Measurements from ENCODE around the gene TMC6. TPM values are rescaled to one million over a fixed set of nuclear protein-coding genes. Genes with fewer than 3 reads are reported as not detected.

TMC6 gene
- total RNA-seq, 1 experiment from 2014 or later, result 97.7 TPM

- H2AFZ ChIP-seq, result no peak overlapping the region
- ChIA-PET CTCF (no interaction called here), POLR2A (ENCODE audit: unreplicated experiment) (no interaction called here)
- H3K36me3 ChIP-seq (ENCODE audit: low read depth), result no peaks in the 10 kb centered on the region
- H3K4me1 ChIP-seq (replicated peaks; ENCODE audit: insufficient read depth), result no peaks in the 10 kb centered on the region
- intact Hi-C loops (cut with micrococcal nuclease; ENCODE audit: unreplicated experiment), result no loop called here
- H3F3A ChIP-seq (ENCODE audit: insufficient read depth, low read depth), result no peaks in the 10 kb centered on the region
- no peaks in the 10 kb centered on the region for H3K79me2 ChIP-seq (ENCODE audit: low read depth)
- H3K27me3 ChIP-seq (ENCODE audit: insufficient read depth, low read depth), result no peaks in the 10 kb centered on the region
- no peaks in the 10 kb centered on the region for H3K9me2 ChIP-seq (ENCODE audit: insufficient read depth)
- H3K4me2 ChIP-seq, result no peak overlapping the region
- TF ChIP-seq CTCF (conservative IDR thresholded peaks at IDR 0.05) (no peak), EZH2 (IDR thresholded peaks at IDR 0.05; ENCODE audit: low read depth) (no peak)
- no peak for DNase-seq
- BruUV-seq (replicated peaks), result no TSS peak
- no peaks in the 10 kb centered on the region for H4K20me1 ChIP-seq (ENCODE audit: insufficient read depth)
- H3K9me3 ChIP-seq (ENCODE audit: insufficient read depth, low read depth), result no peaks in the 10 kb centered on the region
- no peak overlapping the region for H3K27ac ChIP-seq
- no peak overlapping the region for H3K4me3 ChIP-seq
Observed at GRCh38 chr17:78101542-78101941, 27.0 kb downstream of the TMC6 start.

- TF ChIP-seq CTCF (conservative IDR thresholded peaks at IDR 0.05) (no peak), EZH2 (IDR thresholded peaks at IDR 0.05; ENCODE audit: low read depth) (no peak)
- Histone ChIP-seq H4K20me1 (ENCODE audit: insufficient read depth) (no peaks in the 10 kb centered on the region), H3K36me3 (ENCODE audit: low read depth) (no peaks in the 10 kb centered on the region), H3K79me2 (ENCODE audit: low read depth) (no peaks in the 10 kb centered on the region), H3F3A (ENCODE audit: insufficient read depth, low read depth) (no peaks in the 10 kb centered on the region), H3K27ac (no peak overlapping the region), H3K4me1 (replicated peaks; ENCODE audit: insufficient read depth) (no peaks in the 10 kb centered on the region), H3K4me3 (no peak overlapping the region), H3K4me2 (no peak overlapping the region), H3K9me3 (ENCODE audit: insufficient read depth, low read depth) (no peaks in the 10 kb centered on the region), H3K9me2 (ENCODE audit: insufficient read depth) (no peaks in the 10 kb centered on the region), H2AFZ (no peak overlapping the region), H3K27me3 (ENCODE audit: insufficient read depth, low read depth) (no peaks in the 10 kb centered on the region)
- POLR2A ChIA-PET (ENCODE audit: unreplicated experiment), result no interaction called here
- DNase-seq, result no peak
- CTCF ChIA-PET, result no interaction called here
- intact Hi-C loops (cut with micrococcal nuclease; ENCODE audit: unreplicated experiment), result no loop called here
- BruUV-seq (replicated peaks), result no TSS peak
Observed at GRCh38 chr17:78101112-78101511, 27.4 kb downstream of the TMC6 start.

- no peak overlapping the region for H3K27ac ChIP-seq
- DNase-seq, result no peak
- TF ChIP-seq CTCF (conservative IDR thresholded peaks at IDR 0.05), result no peak
- TF ChIP-seq EZH2 (IDR thresholded peaks at IDR 0.05; ENCODE audit: low read depth), result no peak
- H3K27me3 ChIP-seq (ENCODE audit: insufficient read depth, low read depth), result no peaks in the 10 kb centered on the region
- no peaks in the 10 kb centered on the region for H3K36me3 ChIP-seq (ENCODE audit: low read depth)
- H3K4me3 ChIP-seq, result no peak overlapping the region
- no peaks in the 10 kb centered on the region for H3K79me2 ChIP-seq (ENCODE audit: low read depth)
- H3K4me1 ChIP-seq (replicated peaks; ENCODE audit: insufficient read depth), result no peaks in the 10 kb centered on the region
- H3F3A ChIP-seq (ENCODE audit: insufficient read depth, low read depth), result no peaks in the 10 kb centered on the region
- intact Hi-C loops (cut with micrococcal nuclease; ENCODE audit: unreplicated experiment), result no loop called here
- H3K9me2 ChIP-seq (ENCODE audit: insufficient read depth), result no peaks in the 10 kb centered on the region
- H3K4me2 ChIP-seq, result no peak overlapping the region
- POLR2A ChIA-PET (ENCODE audit: unreplicated experiment), result interaction anchor here (0.6 kb wide), 1 partner anchor 78 kb away, joined by 4 read pairs; no protein-coding TSS in a partner anchor
- H2AFZ ChIP-seq, result no peak overlapping the region
- H3K9me3 ChIP-seq (ENCODE audit: insufficient read depth, low read depth), result no peaks in the 10 kb centered on the region
- H4K20me1 ChIP-seq (ENCODE audit: insufficient read depth), result no peaks in the 10 kb centered on the region
- CTCF ChIA-PET, result interaction anchor here (1.7 kb wide), 1 partner anchor 11 kb away, joined by 5 read pairs; no protein-coding TSS in a partner anchor
- no TSS peak for BruUV-seq (replicated peaks)
Observed at GRCh38 chr17:78096093-78096492, 32.5 kb downstream of the TMC6 start.
